Right ventricle myocardium superior (tissue), 1 donor: ENCODE measurements around the gene SLC25A3. TPM values are rescaled to one million over a fixed set of nuclear protein-coding genes. Genes with fewer than 3 reads are reported as not detected.
"Not testable (repeated sequence)": the region's sequence is repeated elsewhere in the genome, so short reads cannot be mapped to it uniquely, and the experiment has no call there.

Experiments
- ATAC-seq: fragments of 200-7000 bp; cut with Tn5 transposase; one replicate; pipeline ENCODE4 v1.9.1; 2020; ENCODE audit warnings: mild to moderate bottlenecking; ENCODE audit not compliant: poor library complexity
- DNase-seq: peaks from one replicate; pipeline ENCODE4 v3.0.0-alpha.2; 2020
- intact Hi-C: fragments of 100-400 bp; cut with DNase I; formaldehyde crosslinking; loops from one replicate; pipeline ENCODE4 v1.11.2; 2022
- long read RNA-seq: library from polyadenylated mRNA; unstranded; transcript quantifications from one replicate; pipeline ENCODE4 v2.0.0, GENCODE V29; 2021
- total RNA-seq: library from RNA; stranded (reverse); fragmentation: NEBNext Ultra II Directional; extraction: Animal tissue kit (Norgen Biotek cat#: 25700); gene quantifications from one replicate; pipeline ENCODE4 v1.2.1, GENCODE V29; 2021
- donor health status: DM: no; HTN: yes; CAD: no; lungs with severe emphysema.

Gene SLC25A3
- 1,808 TPM for total RNA-seq
- long read RNA-seq, full-length matches to known transcripts: 1,602 of 1,779 reads
- long read RNA-seq, partial matches to known transcripts: 161 of 1,779 reads
- long read RNA-seq, other reads (novel, unspliced or antisense): 16 of 1,779 reads

GRCh38 chr12:98593351-98594049, at the start of gene SLC25A3:
TSS of gene SLC25A3 (plus strand) at chr12:98593686. CDS start at chr12:98593979, 293 bp downstream.
- peak; percentile 99 for ATAC-seq
- DNase-seq: peak; percentile 98
- intact Hi-C loops: loop anchor here (10.0 kb wide), 1 partner anchor 51 kb away; the partner anchor contains the start of genes APAF1 and IKBIP

DNA sequence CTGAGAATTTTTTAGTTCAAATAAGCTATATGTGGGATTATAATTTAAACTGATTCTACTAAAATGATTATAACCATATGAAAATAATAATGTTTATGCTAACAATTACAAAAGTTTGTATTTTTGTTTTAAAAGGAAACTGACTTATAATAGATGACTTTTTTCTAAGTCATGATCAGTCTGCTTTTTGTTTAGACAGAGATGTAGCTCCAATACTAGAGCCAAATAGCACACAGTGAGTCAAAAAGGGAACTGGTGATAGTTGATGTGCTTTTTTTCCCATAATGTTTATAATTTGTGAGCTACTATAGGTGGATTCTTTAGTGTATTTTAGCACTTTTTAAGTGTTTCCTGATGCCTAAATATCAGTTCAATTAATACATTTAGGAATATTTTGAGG, 49.8 kb upstream of the SLC25A3 start:
- intact Hi-C loops: no loop called here
- no peak for DNase-seq
- no peak for ATAC-seq

DNA sequence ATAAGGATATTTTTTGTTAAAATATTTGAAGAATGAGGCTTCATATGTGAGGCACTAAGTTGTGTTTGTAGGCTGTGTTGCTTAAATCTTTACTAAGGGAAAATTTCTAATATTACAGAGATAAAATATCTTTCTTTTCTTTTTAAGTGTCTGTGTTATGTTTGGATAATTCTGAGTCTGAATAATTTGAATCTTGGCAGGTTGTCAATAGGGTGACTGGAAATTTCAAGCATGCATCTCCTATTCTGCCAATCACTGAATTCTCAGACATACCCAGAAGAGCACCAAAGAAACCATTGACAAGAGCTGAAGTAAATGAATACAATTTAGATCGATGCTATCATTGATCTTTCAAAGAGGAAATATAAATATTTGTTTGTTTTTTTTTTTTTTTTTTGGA, 48.7 kb upstream of the SLC25A3 start:
- intact Hi-C loops: no loop called here
- no peak for ATAC-seq

DNA sequence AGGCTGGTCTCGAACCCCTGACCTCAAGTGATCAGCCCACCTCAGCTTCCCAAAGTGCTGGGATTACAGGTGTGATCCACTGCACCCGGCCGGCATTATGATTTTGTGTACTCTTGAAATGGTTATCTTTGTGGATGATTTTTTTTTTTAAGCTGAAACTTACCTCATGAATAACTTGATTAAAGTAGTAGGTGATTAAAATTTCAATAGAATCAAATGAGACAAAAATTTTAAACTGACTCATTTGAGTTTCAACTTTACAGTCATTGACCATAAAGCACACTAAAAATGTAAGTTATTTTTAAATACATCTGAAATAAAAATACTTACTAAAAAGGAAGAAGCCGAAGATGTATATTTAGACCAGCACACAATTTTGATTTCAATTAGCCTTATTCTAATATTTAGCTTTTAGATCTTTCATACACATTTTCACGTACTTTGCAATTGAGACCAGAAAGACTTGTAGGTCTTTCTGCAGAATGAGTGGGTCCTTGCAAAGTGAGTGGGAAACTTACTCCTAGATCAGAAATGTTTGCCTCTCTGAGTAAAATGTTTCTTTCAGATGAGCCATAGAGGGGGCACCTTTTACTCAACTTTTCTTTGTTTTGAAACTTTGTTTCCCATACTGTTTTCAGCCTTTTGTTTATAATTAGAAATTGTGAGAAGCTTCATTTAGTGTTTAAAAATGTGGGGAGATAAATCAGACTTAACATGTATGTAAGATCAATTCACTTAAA, 43.9 kb upstream of the SLC25A3 start:
- DNase-seq (no peak), ATAC-seq (no peak)
- intact Hi-C loops: no loop called here

More for the DNA sequence above, 48.7 kb upstream of the SLC25A3 start:
- DNase-seq: no peak

- ATAC-seq (no peak), DNase-seq (no peak)
- intact Hi-C loops: no loop called here
Observed at GRCh38 chr12:98551787-98552186, 41.7 kb upstream of the SLC25A3 start.

DNA sequence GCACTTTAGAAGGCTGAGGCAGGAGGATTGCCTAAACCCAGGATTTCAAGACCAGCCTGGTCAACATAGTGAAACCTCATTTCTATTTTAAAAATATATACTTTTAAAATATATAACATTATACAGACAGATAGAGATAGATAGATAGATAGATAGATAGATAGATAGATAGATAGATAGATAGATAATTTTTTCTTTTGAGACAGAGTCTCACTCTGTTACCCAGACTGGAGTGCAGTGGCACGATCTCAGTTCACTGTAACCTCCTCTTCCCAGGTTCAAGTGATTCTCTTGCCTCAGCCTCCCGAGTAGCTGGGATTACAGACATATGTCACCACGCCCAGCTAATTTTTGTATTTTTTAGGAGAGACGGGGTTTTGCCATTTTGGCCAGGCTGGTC, 35.4 kb upstream of the SLC25A3 start:
- DNase-seq, ATAC-seq, intact Hi-C loops: not testable (repeated sequence)

- DNase-seq: no peak
- intact Hi-C loops: no loop called here
- ATAC-seq: no peak
Observed at GRCh38 chr12:98559666-98560065, 33.8 kb upstream of the SLC25A3 start.

GRCh38 chr12:98561846-98562245, 31.6 kb upstream of the SLC25A3 start:
- ATAC-seq: no peak
- DNase-seq: no peak
- intact Hi-C loops: no loop called here

- intact Hi-C loops: no loop called here
- no peak for DNase-seq
- ATAC-seq: no peak
Observed at GRCh38 chr12:98572010-98572409, 21.5 kb upstream of the SLC25A3 start.

DNA sequence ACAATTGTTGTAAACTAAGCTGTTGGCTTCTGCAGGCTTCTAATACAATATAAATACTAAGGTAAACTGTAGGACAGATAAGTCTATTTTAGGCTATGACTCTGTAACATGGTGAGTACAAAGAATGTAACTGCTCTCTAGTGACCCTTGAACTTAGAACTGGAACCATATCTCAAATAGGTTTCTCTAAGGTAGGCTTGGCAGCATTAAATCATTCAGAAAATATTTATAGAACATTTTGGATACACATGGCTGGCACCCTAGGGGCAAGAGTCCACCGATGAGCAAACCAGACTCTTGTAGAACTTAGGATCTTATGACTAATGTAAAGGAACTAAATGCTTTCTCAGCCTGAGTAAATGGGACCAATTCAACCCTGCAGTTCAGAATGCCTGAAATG, 19.4 kb upstream of the SLC25A3 start:
- DNase-seq (no peak), ATAC-seq (peak; percentile 77)
- intact Hi-C loops: no loop called here

DNA sequence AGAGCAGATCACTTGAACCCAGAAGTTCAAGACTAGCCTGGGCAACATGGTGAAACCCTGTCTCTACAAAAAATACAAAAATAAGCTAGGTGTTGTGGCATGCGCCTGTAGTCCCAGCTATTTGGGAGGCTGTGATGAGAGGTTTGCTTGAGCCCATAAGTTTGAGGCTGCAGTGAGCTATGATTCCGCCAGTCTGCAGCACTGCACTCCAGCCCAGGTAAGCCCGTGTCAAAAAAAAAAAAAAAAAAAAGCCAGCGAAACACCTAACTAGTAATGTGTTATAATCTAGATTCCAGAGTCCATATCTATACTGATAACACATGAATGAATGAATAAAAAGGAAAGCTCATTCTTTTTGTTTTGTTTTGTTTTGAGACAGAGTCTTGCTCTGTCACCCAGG, 18.5 kb upstream of the SLC25A3 start:
- intact Hi-C loops: no loop called here
- ATAC-seq (no peak), DNase-seq (no peak)

DNA sequence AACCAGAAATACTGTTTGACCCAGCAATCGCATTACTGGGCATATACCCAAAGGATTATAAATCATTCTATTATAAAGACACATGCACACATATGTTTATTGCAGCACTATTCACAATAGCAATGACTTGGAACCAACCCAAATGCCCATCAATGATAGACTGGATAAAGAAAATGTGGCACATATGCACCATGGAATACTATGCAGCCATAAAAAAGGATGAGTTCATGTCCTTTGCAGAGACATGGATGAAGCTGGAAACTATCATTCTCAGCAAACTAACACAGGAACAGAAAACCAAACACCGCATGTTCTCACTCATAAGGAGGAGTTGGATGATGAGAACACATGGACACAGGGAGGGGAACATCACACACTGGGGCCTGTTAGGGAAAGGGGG, 16.7 kb upstream of the SLC25A3 start:
- ATAC-seq, intact Hi-C loops, DNase-seq: not testable (repeated sequence)

GRCh38 chr12:98578392-98578791, 15.1 kb upstream of the SLC25A3 start:
- no peak for ATAC-seq
- no peak for DNase-seq
- intact Hi-C loops: no loop called here

- intact Hi-C loops: no loop called here
- ATAC-seq (no peak), DNase-seq (no peak)
Observed at GRCh38 chr12:98578821-98579220, 14.7 kb upstream of the SLC25A3 start.

- DNase-seq (no peak), ATAC-seq (no peak)
- intact Hi-C loops: no loop called here
Observed at GRCh38 chr12:98579347-98579746, 14.1 kb upstream of the SLC25A3 start.

DNA sequence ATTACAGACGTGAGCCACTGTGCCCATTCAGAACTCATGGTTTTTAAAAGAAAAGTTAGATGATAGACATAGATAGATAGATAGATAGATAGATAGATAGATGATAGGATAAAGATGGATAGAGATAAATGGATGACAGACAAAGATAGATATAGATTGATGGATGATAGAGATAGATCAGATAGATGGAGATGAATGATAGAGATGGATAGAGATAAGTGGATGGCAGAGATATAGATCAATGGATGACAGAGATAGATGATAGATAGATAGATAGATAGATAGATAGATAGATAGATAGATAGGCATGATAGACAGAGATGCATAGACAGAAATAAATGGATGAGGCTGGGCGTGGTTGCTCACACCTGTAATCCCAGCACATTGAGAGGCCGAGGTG, 13.7 kb upstream of the SLC25A3 start:
- ATAC-seq: no peak
- intact Hi-C loops: no loop called here
- DNase-seq: no peak

DNA sequence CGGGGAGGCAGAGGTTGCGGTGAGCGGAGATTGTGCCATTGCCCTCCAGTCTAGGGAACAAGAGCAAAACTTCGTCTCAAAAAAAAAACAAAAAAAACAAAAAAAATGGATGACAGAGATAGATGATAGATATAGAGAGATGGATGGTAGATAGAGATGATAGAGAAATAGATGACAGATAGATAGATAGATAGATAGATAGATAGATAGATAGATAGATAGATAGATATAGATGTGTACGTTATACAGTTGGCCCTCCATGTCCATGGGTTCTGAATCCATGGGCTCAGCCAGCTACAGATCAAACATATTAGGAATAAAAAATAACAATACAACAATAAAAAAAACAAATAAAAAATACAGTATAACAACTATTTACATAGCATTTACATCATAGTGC, 12.8 kb upstream of the SLC25A3 start:
- ATAC-seq: no peak
- intact Hi-C loops: no loop called here
- DNase-seq: no peak

GRCh38 chr12:98581101-98581500, 12.4 kb upstream of the SLC25A3 start:
- ATAC-seq (no peak), DNase-seq (no peak)
- intact Hi-C loops: no loop called here

- intact Hi-C loops: no loop called here
- no peak for DNase-seq
- no peak for ATAC-seq
Observed at GRCh38 chr12:98582093-98582492, 11.4 kb upstream of the SLC25A3 start.

DNA sequence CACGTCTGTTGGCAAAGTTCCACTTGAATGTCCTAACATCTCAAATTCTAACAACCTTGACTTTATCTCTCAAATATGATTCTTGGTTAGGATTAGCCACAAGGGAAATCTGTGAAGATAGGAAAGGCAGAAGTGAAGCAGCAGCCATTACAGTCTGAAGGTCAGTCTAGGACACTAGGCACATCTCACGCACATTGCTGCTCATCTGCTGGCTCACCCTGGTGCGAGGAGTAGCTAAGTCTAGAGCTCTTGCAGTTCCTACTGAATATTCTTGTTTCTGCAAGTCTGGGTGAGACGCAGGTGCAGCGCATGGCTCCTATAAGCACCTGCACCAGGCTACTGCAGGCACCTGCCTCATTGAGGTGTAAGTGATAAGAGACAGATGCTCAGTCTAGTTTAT, 6.4 kb upstream of the SLC25A3 start:
- DNase-seq (no peak), ATAC-seq (no peak)
- intact Hi-C loops: no loop called here
